ENCODE data around the gene SKAP2.
A peak's percentile ranks its signal among the peaks of the same experiment; 100 is the strongest.
"Not testable (repeated sequence)": the region's sequence is repeated elsewhere in the genome, so short reads cannot be mapped to it uniquely, and the experiment has no call there.

The SKAP2 gene

GRCh38 chr7:26857506-26858240 is 6.7 kb downstream of the SKAP2 start:
- DNase-seq (ENCODE audit: low spot score), result peak; percentile 39

- no peak for DNase-seq (ENCODE audit: low spot score)
These were observed 7.3 kb downstream of the SKAP2 start for GRCh38 chr7:26857170-26857505.

GRCh38 chr7:26856176-26856985 is 8.0 kb downstream of the SKAP2 start:
- DNase-seq (ENCODE audit: low spot score), result no peak

- no peak for DNase-seq (ENCODE audit: low spot score)
These were observed 9.2 kb downstream of the SKAP2 start for GRCh38 chr7:26854876-26855855.

- DNase-seq (ENCODE audit: low spot score), result peak; percentile 8
These were observed 10.5 kb downstream of the SKAP2 start for GRCh38 chr7:26853788-26854393.

GRCh38 chr7:26850193-26850651 is 14.2 kb downstream of the SKAP2 start:
- no peak for DNase-seq (ENCODE audit: low spot score)

- DNase-seq (ENCODE audit: low spot score), result peak; percentile 22
These were observed 20.7 kb downstream of the SKAP2 start for GRCh38 chr7:26843705-26844104.

GRCh38 chr7:26842897-26843296 is 21.5 kb downstream of the SKAP2 start:
- DNase-seq (ENCODE audit: low spot score), result no peak

- DNase-seq (ENCODE audit: low spot score), result no peak
These were observed 23.2 kb downstream of the SKAP2 start for GRCh38 chr7:26841003-26841739.

GRCh38 chr7:26836793-26837192 is 27.6 kb downstream of the SKAP2 start:
- not testable (repeated sequence) for DNase-seq (ENCODE audit: low spot score)

GRCh38 chr7:26815426-26815825 is 49.0 kb downstream of the SKAP2 start:
- no peak for DNase-seq (ENCODE audit: low spot score)

- DNase-seq (ENCODE audit: low spot score), result no peak
These were observed 51.0 kb downstream of the SKAP2 start for GRCh38 chr7:26813432-26813831.

- no peak for DNase-seq (ENCODE audit: low spot score)
These were observed 69.8 kb downstream of the SKAP2 start for GRCh38 chr7:26794541-26794940.

GRCh38 chr7:26792576-26792975 is 71.8 kb downstream of the SKAP2 start:
- DNase-seq (ENCODE audit: low spot score), result no peak

GRCh38 chr7:26792006-26792405 is 72.4 kb downstream of the SKAP2 start:
- no peak for DNase-seq (ENCODE audit: low spot score)

- no peak for DNase-seq (ENCODE audit: low spot score)
These were observed 74.8 kb downstream of the SKAP2 start for GRCh38 chr7:26789481-26790184.

GRCh38 chr7:26787701-26788100 is 76.7 kb downstream of the SKAP2 start:
- DNase-seq (ENCODE audit: low spot score), result no peak

- DNase-seq (ENCODE audit: low spot score), result no peak
These were observed 80.3 kb downstream of the SKAP2 start for GRCh38 chr7:26784118-26784517.

- no peak for DNase-seq (ENCODE audit: low spot score)
These were observed 81.9 kb downstream of the SKAP2 start for GRCh38 chr7:26782501-26782900.

GRCh38 chr7:26779978-26780595 is 84.3 kb downstream of the SKAP2 start:
- no peak for DNase-seq (ENCODE audit: low spot score)

All from iPS-NIHi11 (cell line).